WTC11 (cell line): ENCODE results near the gene PGAM1. TPM values are rescaled to one million over a fixed set of nuclear protein-coding genes. Genes with fewer than 3 reads are reported as not detected.

Experiments
- ATAC-seq: fragments of 200-7000 bp; cut with Tn5 transposase; 2 replicates; pipeline ENCODE4 v1.10.0; 2021; ENCODE audit warnings: mild to moderate bottlenecking, moderate library complexity
- CTCF ChIA-PET: fragments of 300-600 bp; sonication (Branson Sonifier 250); formaldehyde crosslinking; loops from one replicate; lab custom pipeline; 2021; ENCODE audit warnings: antibody characterized with exemption; lab: Charles Lee
- POLR2A ChIA-PET: fragments of 350-600 bp; sonication (Branson Sonifier 250); formaldehyde crosslinking; loops from one replicate; lab custom pipeline; 2021; ENCODE audit warnings: antibody characterized with exemption; lab: Charles Lee
- DNase-seq: peaks from one replicate; pipeline ENCODE4 v3.0.0; 2021; ENCODE audit warnings: low spot score
- H3K27ac Mint-ChIP-seq: 2 replicates; pipeline ENCODE4 v1.8.0; 2021; ENCODE audit warnings: mixed read lengths
- H3K27me3 Mint-ChIP-seq: 2 replicates; pipeline ENCODE4 v1.8.0; 2021; ENCODE audit warnings: low read depth, mild to moderate bottlenecking, moderate library complexity, mixed read lengths
- H3K36me3 Mint-ChIP-seq: 2 replicates; pipeline ENCODE4 v1.8.0; 2021; ENCODE audit warnings: mixed read lengths
- H3K4me1 Mint-ChIP-seq: 2 replicates; pipeline ENCODE4 v1.8.0; 2022; ENCODE audit warnings: mixed read lengths
- H3K4me3 Mint-ChIP-seq: 2 replicates; pipeline ENCODE4 v1.8.0; 2021; ENCODE audit warnings: mild to moderate bottlenecking, moderate library complexity, mixed read lengths
- H3K9me3 Mint-ChIP-seq: 2 replicates; pipeline ENCODE4 v1.8.0; 2021; ENCODE audit warnings: mixed read lengths
- ELF4 ChIP-seq: sonication (generic); formaldehyde crosslinking; IDR thresholded peaks from 2 replicates; pipeline ENCODE4 v1.8.1; 2022; ENCODE audit warnings: low read depth, mild to moderate bottlenecking, moderate library complexity, missing genetic modification reagents
- EMX1 ChIP-seq: fragments of 250-450 bp; sonication (Bioruptor Pico); IDR thresholded peaks from 2 replicates; pipeline ENCODE4 v1.8.0; 2021; ENCODE audit warnings: mild to moderate bottlenecking
- ESRRA ChIP-seq: sonication (generic); formaldehyde crosslinking; IDR thresholded peaks from 2 replicates; pipeline ENCODE4 v1.8.1; 2022; ENCODE audit warnings: mild to moderate bottlenecking, missing genetic modification reagents, borderline replicate concordance
- GRHL2 ChIP-seq: fragments of 250-450 bp; sonication (Bioruptor Pico); IDR thresholded peaks from 2 replicates; pipeline ENCODE4 v1.8.0; 2022; ENCODE audit warnings: mild to moderate bottlenecking, moderate library complexity; ENCODE audit not compliant: insufficient replicate concordance, severe bottlenecking
- JAZF1 ChIP-seq: fragments of 250-450 bp; sonication (Bioruptor Pico); IDR thresholded peaks from 2 replicates; pipeline ENCODE4 v1.9.0; 2021; ENCODE audit warnings: moderate library complexity, mild to moderate bottlenecking, inconsistent platforms
- KAT7 ChIP-seq: sonication (generic); formaldehyde crosslinking; IDR thresholded peaks from 2 replicates; pipeline ENCODE4 v1.8.1; 2023; ENCODE audit warnings: missing genetic modification reagents, mild to moderate bottlenecking, borderline replicate concordance
- NFATC4 ChIP-seq: fragments of 250-450 bp; sonication (Bioruptor Pico); IDR thresholded peaks from 2 replicates; pipeline ENCODE4 v1.9.0; 2021; ENCODE audit warnings: mild to moderate bottlenecking
- NR1H2 ChIP-seq: sonication (generic); formaldehyde crosslinking; IDR thresholded peaks from 2 replicates; pipeline ENCODE4 v1.9.0; 2021; ENCODE audit warnings: mild to moderate bottlenecking, moderate library complexity, missing genetic modification reagents
- NR3C1 ChIP-seq: sonication (generic); formaldehyde crosslinking; conservative IDR thresholded peaks from 2 replicates; pipeline ENCODE4 v1.8.1; 2023; ENCODE audit warnings: low read depth, mild to moderate bottlenecking, missing genetic modification reagents
- SMAD3 ChIP-seq: sonication (generic); formaldehyde crosslinking; IDR thresholded peaks from 2 replicates; pipeline ENCODE4 v1.8.0; 2022; ENCODE audit warnings: missing genetic modification reagents, mild to moderate bottlenecking, borderline replicate concordance
- SMAD4 ChIP-seq: sonication (generic); formaldehyde crosslinking; IDR thresholded peaks from 2 replicates; pipeline ENCODE4 v1.8.0; 2022; ENCODE audit warnings: mild to moderate bottlenecking, missing genetic modification reagents
- ZBTB21 ChIP-seq: sonication (generic); formaldehyde crosslinking; IDR thresholded peaks from 2 replicates; pipeline ENCODE4 v1.8.1; 2023; ENCODE audit warnings: mild to moderate bottlenecking, missing genetic modification reagents, borderline replicate concordance
- ZNF121 ChIP-seq: sonication (generic); formaldehyde crosslinking; IDR thresholded peaks from 2 replicates; pipeline ENCODE4 v1.8.0; 2023; ENCODE audit warnings: missing genetic modification reagents
- ZNF219 ChIP-seq: sonication (generic); formaldehyde crosslinking; IDR thresholded peaks from 2 replicates; pipeline ENCODE4 v1.8.0; 2023; ENCODE audit warnings: missing genetic modification reagents, mild to moderate bottlenecking, borderline replicate concordance
- ZNF263 ChIP-seq: sonication (generic); formaldehyde crosslinking; IDR thresholded peaks from 2 replicates; pipeline ENCODE4 v1.8.1; 2022; ENCODE audit warnings: low read depth, mild to moderate bottlenecking, moderate library complexity, missing genetic modification reagents
- ZNF317 ChIP-seq: sonication (generic); formaldehyde crosslinking; IDR thresholded peaks from 2 replicates; pipeline ENCODE4 v1.8.1; 2023; ENCODE audit warnings: low read depth, mild to moderate bottlenecking, moderate library complexity, missing genetic modification reagents, borderline replicate concordance
- ZNF396 ChIP-seq: fragments of 250-450 bp; sonication (Bioruptor Pico); IDR thresholded peaks from 2 replicates; pipeline ENCODE4 v1.8.0; 2021; ENCODE audit warnings: mild to moderate bottlenecking, moderate library complexity, borderline replicate concordance
- total RNA-seq: library from RNA; stranded (reverse); gene quantifications from 3 replicates; pipeline ENCODE4 v1.2.3, GENCODE V29; 2021
- TF ChIP-seq, protein P1 (sequence below): sonication (generic); formaldehyde crosslinking; IDR thresholded peaks from 2 replicates; pipeline ENCODE4 v1.8.1; 2023; ENCODE audit warnings: mild to moderate bottlenecking, missing genetic modification reagents
- TF ChIP-seq, protein P2 (sequence below): sonication (generic); formaldehyde crosslinking; IDR thresholded peaks from 2 replicates; pipeline ENCODE4 v1.8.1; 2023; ENCODE audit warnings: mild to moderate bottlenecking, moderate library complexity, missing genetic modification reagents
- TF ChIP-seq, protein P3 (sequence below): sonication (generic); formaldehyde crosslinking; IDR thresholded peaks from 2 replicates; pipeline ENCODE4 v1.8.0; 2022; ENCODE audit warnings: missing genetic modification reagents
- TF ChIP-seq, protein P4 (sequence below): fragments of 250-450 bp; sonication (Bioruptor Pico); IDR thresholded peaks from 2 replicates; pipeline ENCODE4 v1.9.0; 2021; ENCODE audit warnings: mild to moderate bottlenecking
- TF ChIP-seq, protein P5 (sequence below): sonication (generic); formaldehyde crosslinking; IDR thresholded peaks from 2 replicates; pipeline ENCODE4 v1.8.1; 2023; ENCODE audit warnings: mild to moderate bottlenecking, missing genetic modification reagents, moderate library complexity
- TF ChIP-seq, protein P6 (sequence below): sonication (generic); formaldehyde crosslinking; IDR thresholded peaks from 2 replicates; pipeline ENCODE4 v1.8.1; 2023; ENCODE audit warnings: mild to moderate bottlenecking, missing genetic modification reagents, moderate library complexity

The PGAM1 gene
- total RNA-seq, 1 experiment from 2014 or later = 833 TPM

- TF ChIP-seq, protein P1, sequence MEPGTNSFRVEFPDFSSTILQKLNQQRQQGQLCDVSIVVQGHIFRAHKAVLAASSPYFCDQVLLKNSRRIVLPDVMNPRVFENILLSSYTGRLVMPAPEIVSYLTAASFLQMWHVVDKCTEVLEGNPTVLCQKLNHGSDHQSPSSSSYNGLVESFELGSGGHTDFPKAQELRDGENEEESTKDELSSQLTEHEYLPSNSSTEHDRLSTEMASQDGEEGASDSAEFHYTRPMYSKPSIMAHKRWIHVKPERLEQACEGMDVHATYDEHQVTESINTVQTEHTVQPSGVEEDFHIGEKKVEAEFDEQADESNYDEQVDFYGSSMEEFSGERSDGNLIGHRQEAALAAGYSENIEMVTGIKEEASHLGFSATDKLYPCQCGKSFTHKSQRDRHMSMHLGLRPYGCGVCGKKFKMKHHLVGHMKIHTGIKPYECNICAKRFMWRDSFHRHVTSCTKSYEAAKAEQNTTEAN (CRISPR knock-in tag) = no peak
- no peak for TF ChIP-seq ZNF219 (CRISPR knock-in tag)
- TF ChIP-seq NFATC4 (CRISPR knock-in tag) = no peak
- TF ChIP-seq ZBTB21 = no peak
- TF ChIP-seq, protein P2, sequence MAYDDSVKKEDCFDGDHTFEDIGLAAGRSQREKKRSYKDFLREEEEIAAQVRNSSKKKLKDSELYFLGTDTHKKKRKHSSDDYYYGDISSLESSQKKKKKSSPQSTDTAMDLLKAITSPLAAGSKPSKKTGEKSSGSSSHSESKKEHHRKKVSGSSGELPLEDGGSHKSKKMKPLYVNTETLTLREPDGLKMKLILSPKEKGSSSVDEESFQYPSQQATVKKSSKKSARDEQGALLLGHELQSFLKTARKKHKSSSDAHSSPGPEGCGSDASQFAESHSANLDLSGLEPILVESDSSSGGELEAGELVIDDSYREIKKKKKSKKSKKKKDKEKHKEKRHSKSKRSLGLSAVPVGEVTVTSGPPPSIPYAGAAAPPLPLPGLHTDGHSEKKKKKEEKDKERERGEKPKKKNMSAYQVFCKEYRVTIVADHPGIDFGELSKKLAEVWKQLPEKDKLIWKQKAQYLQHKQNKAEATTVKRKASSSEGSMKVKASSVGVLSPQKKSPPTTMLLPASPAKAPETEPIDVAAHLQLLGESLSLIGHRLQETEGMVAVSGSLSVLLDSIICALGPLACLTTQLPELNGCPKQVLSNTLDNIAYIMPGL (CRISPR knock-in tag) = 0 out of 2 replicates have a peak, but pooled peaks have one; percentile 47
- TF ChIP-seq, protein P3, sequence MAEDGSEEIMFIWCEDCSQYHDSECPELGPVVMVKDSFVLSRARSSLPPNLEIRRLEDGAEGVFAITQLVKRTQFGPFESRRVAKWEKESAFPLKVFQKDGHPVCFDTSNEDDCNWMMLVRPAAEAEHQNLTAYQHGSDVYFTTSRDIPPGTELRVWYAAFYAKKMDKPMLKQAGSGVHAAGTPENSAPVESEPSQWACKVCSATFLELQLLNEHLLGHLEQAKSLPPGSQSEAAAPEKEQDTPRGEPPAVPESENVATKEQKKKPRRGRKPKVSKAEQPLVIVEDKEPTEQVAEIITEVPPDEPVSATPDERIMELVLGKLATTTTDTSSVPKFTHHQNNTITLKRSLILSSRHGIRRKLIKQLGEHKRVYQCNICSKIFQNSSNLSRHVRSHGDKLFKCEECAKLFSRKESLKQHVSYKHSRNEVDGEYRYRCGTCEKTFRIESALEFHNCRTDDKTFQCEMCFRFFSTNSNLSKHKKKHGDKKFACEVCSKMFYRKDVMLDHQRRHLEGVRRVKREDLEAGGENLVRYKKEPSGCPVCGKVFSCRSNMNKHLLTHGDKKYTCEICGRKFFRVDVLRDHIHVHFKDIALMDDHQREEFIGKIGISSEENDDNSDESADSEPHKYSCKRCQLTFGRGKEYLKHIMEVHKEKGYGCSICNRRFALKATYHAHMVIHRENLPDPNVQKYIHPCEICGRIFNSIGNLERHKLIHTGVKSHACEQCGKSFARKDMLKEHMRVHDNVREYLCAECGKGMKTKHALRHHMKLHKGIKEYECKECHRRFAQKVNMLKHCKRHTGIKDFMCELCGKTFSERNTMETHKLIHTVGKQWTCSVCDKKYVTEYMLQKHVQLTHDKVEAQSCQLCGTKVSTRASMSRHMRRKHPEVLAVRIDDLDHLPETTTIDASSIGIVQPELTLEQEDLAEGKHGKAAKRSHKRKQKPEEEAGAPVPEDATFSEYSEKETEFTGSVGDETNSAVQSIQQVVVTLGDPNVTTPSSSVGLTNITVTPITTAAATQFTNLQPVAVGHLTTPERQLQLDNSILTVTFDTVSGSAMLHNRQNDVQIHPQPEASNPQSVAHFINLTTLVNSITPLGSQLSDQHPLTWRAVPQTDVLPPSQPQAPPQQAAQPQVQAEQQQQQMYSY (CRISPR knock-in tag) = no peak
- 0 out of 2 replicates have a peak, but pooled peaks have one; percentile 25 for TF ChIP-seq ZNF396 (CRISPR knock-in tag)
- peak; percentile 87; the same call in 1 of the 2 replicates for TF ChIP-seq ESRRA (CRISPR knock-in tag)
- no peak for TF ChIP-seq ZNF121 (CRISPR knock-in tag)
Measured at GRCh38 chr10:97407211-97407951, 18.6 kb upstream of the PGAM1 start (continued).

DNA sequence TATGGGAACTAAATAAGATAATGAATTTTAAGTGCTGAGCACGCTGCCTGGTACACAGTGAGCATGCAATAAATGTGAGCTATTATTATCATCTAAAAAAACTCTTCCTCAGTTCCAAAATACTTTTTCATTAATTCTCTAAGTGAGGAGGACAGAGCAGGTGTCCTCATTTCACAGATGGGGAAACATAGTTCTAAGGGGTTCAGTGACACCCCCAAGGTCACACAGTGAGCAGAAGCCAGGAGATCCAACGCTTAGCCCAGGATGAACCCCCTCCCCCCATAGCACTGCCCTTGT is 18.1 kb upstream of the PGAM1 start:
- H3K9me3 Mint-ChIP-seq = no peaks in the 10 kb centered on the region
- H3K27me3 Mint-ChIP-seq = no peaks in the 10 kb centered on the region
- ATAC-seq (no peak), DNase-seq (no peak)
- peaks cover 1% of the 10 kb centered on the region; the same call in 1 of the 2 replicates for H3K4me1 Mint-ChIP-seq
- ChIA-PET CTCF (interaction anchor here (0.6 to 5.2 kb wide), 7 partner anchors 11 to 205 kb away, joined by 3 to 31 read pairs (median 4); no protein-coding TSS in a partner anchor), POLR2A (no interaction called here)
- no peaks in the 10 kb centered on the region for H3K36me3 Mint-ChIP-seq
- 0 out of 2 replicates have a peak overlapping the region, but pooled peaks have one; percentile 60 for H3K27ac Mint-ChIP-seq
- H3K4me3 Mint-ChIP-seq = no peak overlapping the region
- TF ChIP-seq, protein P4, sequence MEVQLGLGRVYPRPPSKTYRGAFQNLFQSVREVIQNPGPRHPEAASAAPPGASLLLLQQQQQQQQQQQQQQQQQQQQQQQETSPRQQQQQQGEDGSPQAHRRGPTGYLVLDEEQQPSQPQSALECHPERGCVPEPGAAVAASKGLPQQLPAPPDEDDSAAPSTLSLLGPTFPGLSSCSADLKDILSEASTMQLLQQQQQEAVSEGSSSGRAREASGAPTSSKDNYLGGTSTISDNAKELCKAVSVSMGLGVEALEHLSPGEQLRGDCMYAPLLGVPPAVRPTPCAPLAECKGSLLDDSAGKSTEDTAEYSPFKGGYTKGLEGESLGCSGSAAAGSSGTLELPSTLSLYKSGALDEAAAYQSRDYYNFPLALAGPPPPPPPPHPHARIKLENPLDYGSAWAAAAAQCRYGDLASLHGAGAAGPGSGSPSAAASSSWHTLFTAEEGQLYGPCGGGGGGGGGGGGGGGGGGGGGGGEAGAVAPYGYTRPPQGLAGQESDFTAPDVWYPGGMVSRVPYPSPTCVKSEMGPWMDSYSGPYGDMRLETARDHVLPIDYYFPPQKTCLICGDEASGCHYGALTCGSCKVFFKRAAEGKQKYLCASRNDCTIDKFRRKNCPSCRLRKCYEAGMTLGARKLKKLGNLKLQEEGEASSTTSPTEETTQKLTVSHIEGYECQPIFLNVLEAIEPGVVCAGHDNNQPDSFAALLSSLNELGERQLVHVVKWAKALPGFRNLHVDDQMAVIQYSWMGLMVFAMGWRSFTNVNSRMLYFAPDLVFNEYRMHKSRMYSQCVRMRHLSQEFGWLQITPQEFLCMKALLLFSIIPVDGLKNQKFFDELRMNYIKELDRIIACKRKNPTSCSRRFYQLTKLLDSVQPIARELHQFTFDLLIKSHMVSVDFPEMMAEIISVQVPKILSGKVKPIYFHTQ (CRISPR knock-in tag) = no peak
- TF ChIP-seq GRHL2 = no peak
- no peak for TF ChIP-seq KAT7 (CRISPR knock-in tag)
- no peak for TF ChIP-seq ZNF263
- TF ChIP-seq, protein P5, sequence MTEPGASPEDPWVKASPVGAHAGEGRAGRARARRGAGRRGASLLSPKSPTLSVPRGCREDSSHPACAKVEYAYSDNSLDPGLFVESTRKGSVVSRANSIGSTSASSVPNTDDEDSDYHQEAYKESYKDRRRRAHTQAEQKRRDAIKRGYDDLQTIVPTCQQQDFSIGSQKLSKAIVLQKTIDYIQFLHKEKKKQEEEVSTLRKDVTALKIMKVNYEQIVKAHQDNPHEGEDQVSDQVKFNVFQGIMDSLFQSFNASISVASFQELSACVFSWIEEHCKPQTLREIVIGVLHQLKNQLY = no peak
- TF ChIP-seq, protein P6, sequence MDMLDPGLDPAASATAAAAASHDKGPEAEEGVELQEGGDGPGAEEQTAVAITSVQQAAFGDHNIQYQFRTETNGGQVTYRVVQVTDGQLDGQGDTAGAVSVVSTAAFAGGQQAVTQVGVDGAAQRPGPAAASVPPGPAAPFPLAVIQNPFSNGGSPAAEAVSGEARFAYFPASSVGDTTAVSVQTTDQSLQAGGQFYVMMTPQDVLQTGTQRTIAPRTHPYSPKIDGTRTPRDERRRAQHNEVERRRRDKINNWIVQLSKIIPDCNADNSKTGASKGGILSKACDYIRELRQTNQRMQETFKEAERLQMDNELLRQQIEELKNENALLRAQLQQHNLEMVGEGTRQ (CRISPR knock-in tag) = no peak
- no peak for TF ChIP-seq NR3C1
- TF ChIP-seq SMAD3 = no peak
- no peak for TF ChIP-seq ZNF317 (CRISPR knock-in tag)
- no peak for TF ChIP-seq NR1H2 (CRISPR knock-in tag)
- TF ChIP-seq, protein P1 (CRISPR knock-in tag) = no peak
- no peak for TF ChIP-seq SMAD4 (CRISPR knock-in tag)
- TF ChIP-seq EMX1 (CRISPR knock-in tag) = no peak
- TF ChIP-seq JAZF1 (CRISPR knock-in tag) = no peak
- no peak for TF ChIP-seq ELF4
